HCT116 (cell line): ENCODE measurements around the gene RSPH9. TPM values are rescaled to one million over a fixed set of nuclear protein-coding genes. Genes with fewer than 3 reads are reported as not detected.

ENCODE experiments used
- ATAC-seq: fragments of 200-7000 bp; cut with Tn5 transposase; 2 replicates; pipeline ENCODE4 v1.9.1; 2020; ENCODE audit warnings: mild to moderate bottlenecking, moderate library complexity
- BruUV-seq: library from RNA; stranded (reverse); fragments of 400-500 nt; replicated peaks from 2 replicates; lab custom pipeline; 2021; lab: Mats Ljungman, UMichigan
- CTCF ChIA-PET: fragments of 300-600 bp; sonication (Branson Sonifier 250); formaldehyde crosslinking; loops from one replicate; lab custom pipeline; 2021; ENCODE audit warnings: antibody characterized with exemption; lab: Charles Lee
- POLR2A ChIA-PET: fragments of 300-600, 350-600 bp; sonication (Branson Sonifier 250); formaldehyde crosslinking; loops from one replicate; lab custom pipeline; 2021; ENCODE audit warnings: antibody characterized with exemption; lab: Charles Lee
- RAD21 ChIA-PET, 2 experiments: fragments of 300-600 bp; sonication (Branson Sonifier 250); formaldehyde crosslinking; loops; one replicate each; lab custom pipeline; 2023; ENCODE audit warnings: low total read pairs in 2 of 2; ENCODE audit not compliant: uncharacterized antibody in 2 of 2, unreplicated experiment in 2 of 2, low non-redundant PET in 1 of 2; lab: Charles Lee
- DNase-seq: peaks from one replicate; pipeline ENCODE4 v3.0.0-alpha.2; 2010; ENCODE audit warnings: low read depth, low spot score
- H2AFZ ChIP-seq: fragments of 200-600 bp; shearing (Covaris generic), sonication (generic); 2 replicates; pipeline ENCODE4 v1.6.1; 2017; ENCODE audit warnings: low read depth, mixed run types, mixed read lengths, antibody characterized with exemption, low read length; ENCODE audit not compliant: poor library complexity, severe bottlenecking
- H3K27ac ChIP-seq: 2 replicates; pipeline ENCODE4 v1.5.1; 2012; ENCODE audit warnings: low read depth, low read length
- H3K27me3 ChIP-seq: fragments of 200-600 bp; sonication (generic); 2 replicates; pipeline ENCODE4 v1.6.1; 2016; ENCODE audit warnings: mixed run types, low read length, mixed read lengths; ENCODE audit not compliant: insufficient read depth
- H3K36me3 ChIP-seq, 2 experiments: fragments of 200-500 bp in 1 of 2; fragments of 200-600 bp in 1 of 2; sonication (Bioruptor generic) in 1 of 2; sonication (generic) in 1 of 2; 2 replicates each; pipeline versions ENCODE4 v1.5.1 to v1.6.1; 2014 to 2016; ENCODE audit warnings: low read length in 2 of 2, inconsistent platforms in 1 of 2, mixed read lengths in 1 of 2, mixed run types in 1 of 2; ENCODE audit not compliant: insufficient read depth in 2 of 2, control insufficient read depth in 1 of 2
- H3K4me1 ChIP-seq, 2 experiments: fragments of 200-600 bp in 1 of 2; sonication (generic) in 1 of 2; 2 replicates each; pipeline versions ENCODE4 v1.5.1 to v1.6.1; 2012 to 2017; ENCODE audit warnings: low read length in 2 of 2, inconsistent platforms in 1 of 2, mild to moderate bottlenecking in 1 of 2, mixed read lengths in 1 of 2, mixed run types in 1 of 2, moderate library complexity in 1 of 2; ENCODE audit not compliant: insufficient read depth in 2 of 2, control insufficient read depth in 1 of 2
- H3K4me2 ChIP-seq: fragments of 200-600 bp; sonication (generic); 2 replicates; pipeline ENCODE4 v1.6.1; 2017; ENCODE audit warnings: mixed run types, low read length, mixed read lengths
- H3K4me3 ChIP-seq, 2 experiments: fragments of 200-600 bp in 1 of 2; sonication (generic) in 1 of 2; replicated peaks in 1 of 2; 2 replicates each; pipeline ENCODE4 v1.5.1; 2011 to 2016; ENCODE audit warnings: low read length in 2 of 2, control low read depth in 1 of 2, low read depth in 1 of 2, mild to moderate bottlenecking in 1 of 2, mixed read lengths in 1 of 2, mixed run types in 1 of 2
- H3K79me2 ChIP-seq: fragments of 200-600 bp; sonication (generic); 2 replicates; pipeline ENCODE4 v1.6.1; 2017; ENCODE audit warnings: mild to moderate bottlenecking, mixed run types, low read length, moderate library complexity, mixed read lengths; ENCODE audit not compliant: insufficient read depth
- H3K9ac ChIP-seq: fragments of 200-600 bp; sonication (generic); 2 replicates; pipeline ENCODE4 v1.6.1; 2016; ENCODE audit warnings: low read length, mixed read lengths
- H3K9me2 ChIP-seq: fragments of 200-600 bp; sonication (generic), shearing (Covaris generic); 2 replicates; pipeline ENCODE4 v1.6.1; 2017; ENCODE audit warnings: mixed run types, mild to moderate bottlenecking, moderate library complexity; ENCODE audit not compliant: insufficient read depth
- H3K9me3 ChIP-seq, 2 experiments: fragments of 200-500 bp in 1 of 2; fragments of 200-600 bp in 1 of 2; sonication (Bioruptor generic) in 1 of 2; sonication (generic) in 1 of 2; 2 replicates each; pipeline ENCODE4 v1.6.1; 2014 to 2017; ENCODE audit warnings: low read length in 2 of 2, mixed read lengths in 2 of 2, inconsistent platforms in 1 of 2, low read depth in 1 of 2, mild to moderate bottlenecking in 1 of 2, mixed run types in 1 of 2, moderate library complexity in 1 of 2; ENCODE audit not compliant: control insufficient read depth in 1 of 2, insufficient read depth in 1 of 2
- H4K20me1 ChIP-seq: fragments of 200-600 bp; sonication (generic), shearing (Covaris generic); 2 replicates; pipeline ENCODE4 v1.6.1; 2017; ENCODE audit warnings: mixed run types, mild to moderate bottlenecking, moderate library complexity; ENCODE audit not compliant: insufficient read depth
- CBX3 ChIP-seq: IDR thresholded peaks from 2 replicates; pipeline ENCODE4 v1.6.1; 2012; ENCODE audit warnings: low read depth
- JUND ChIP-seq: IDR thresholded peaks from 2 replicates; pipeline ENCODE4 v1.6.1; 2012
- POLR2AphosphoS5 ChIP-seq: IDR thresholded peaks from 2 replicates; pipeline ENCODE4 v1.6.1; 2011; ENCODE audit warnings: mild to moderate bottlenecking, low read depth, low read length, moderate library complexity
- intact Hi-C: fragments of 100-400 bp; cut with micrococcal nuclease; formaldehyde crosslinking; loops from 2 replicates; pipeline ENCODE4 v1.10.0; 2022
- total RNA-seq: library from RNA; stranded (reverse); gene quantifications from one replicate; pipeline ENCODE4 v1.2.1, GENCODE V29; 2021; ENCODE audit not compliant: unreplicated experiment
- TF ChIP-seq, protein P1 (sequence below), 3 experiments: fragments of 200-600 bp in 1 of 3; sonication (generic) in 1 of 3; IDR thresholded peaks in 2 of 3; conservative IDR thresholded peaks in 1 of 3; 2 replicates each; pipeline ENCODE4 v1.5.1; 2012 to 2017; ENCODE audit warnings: low read depth in 2 of 3, low read length in 2 of 3, antibody characterized with exemption in 1 of 3, borderline replicate concordance in 1 of 3, control low read depth in 1 of 3, mild to moderate bottlenecking in 1 of 3, mixed read lengths in 1 of 3, mixed run types in 1 of 3, moderate library complexity in 1 of 3; ENCODE audit not compliant: insufficient read depth in 1 of 3
- TF ChIP-seq, protein P2 (sequence below): IDR thresholded peaks from 2 replicates; pipeline ENCODE4 v1.6.1; 2012; ENCODE audit warnings: low read depth

Gene RSPH9
- total RNA-seq, 1 experiment from 2014 or later: not detected

DNA sequence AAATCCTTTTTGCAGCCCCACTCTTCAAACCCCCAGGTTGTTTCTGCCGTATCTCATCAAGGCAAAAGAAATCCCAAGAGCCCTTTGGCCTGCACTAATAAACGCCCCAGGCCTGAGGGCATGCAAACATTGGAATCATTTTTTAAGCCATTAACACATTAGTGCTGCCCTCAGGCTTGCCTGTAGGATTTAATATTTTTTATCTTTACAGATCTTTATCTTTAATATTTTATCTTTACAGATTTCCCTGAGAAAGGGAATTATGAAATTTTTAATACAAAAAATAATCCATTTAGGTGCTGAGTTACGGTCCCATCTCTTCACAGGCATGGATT lies 30.5 kb upstream of the RSPH9 start:
- DNase-seq (no peak), ATAC-seq (no peak)
- Histone ChIP-seq H3K9ac (no peak overlapping the region), H3K79me2 (no peaks in the 10 kb centered on the region), H3K9me3 (no peaks in the 10 kb centered on the region), H3K27me3 (no peaks in the 10 kb centered on the region), H4K20me1 (no peaks in the 10 kb centered on the region), H3K4me1 (no peaks in the 10 kb centered on the region), H2AFZ (no peak overlapping the region), H3K4me3 (no peak overlapping the region), H3K9me2 (no peaks in the 10 kb centered on the region), H3K4me2 (no peak overlapping the region), H3K27ac (no peak overlapping the region), H3K36me3 (peaks cover 15 to 23% of the 10 kb centered on the region in 2 experiments; a peak in 3 of 4 replicates)
- no TSS peak for BruUV-seq
- intact Hi-C loops: no loop called here
- ChIA-PET RAD21 (no interaction called here), CTCF (no interaction called here), POLR2A (interaction anchor here (2.5 kb wide), 1 partner anchor 13 kb away, joined by 7 read pairs; no protein-coding TSS in a partner anchor)
- TF ChIP-seq POLR2AphosphoS5: no peak
- TF ChIP-seq, protein P1, sequence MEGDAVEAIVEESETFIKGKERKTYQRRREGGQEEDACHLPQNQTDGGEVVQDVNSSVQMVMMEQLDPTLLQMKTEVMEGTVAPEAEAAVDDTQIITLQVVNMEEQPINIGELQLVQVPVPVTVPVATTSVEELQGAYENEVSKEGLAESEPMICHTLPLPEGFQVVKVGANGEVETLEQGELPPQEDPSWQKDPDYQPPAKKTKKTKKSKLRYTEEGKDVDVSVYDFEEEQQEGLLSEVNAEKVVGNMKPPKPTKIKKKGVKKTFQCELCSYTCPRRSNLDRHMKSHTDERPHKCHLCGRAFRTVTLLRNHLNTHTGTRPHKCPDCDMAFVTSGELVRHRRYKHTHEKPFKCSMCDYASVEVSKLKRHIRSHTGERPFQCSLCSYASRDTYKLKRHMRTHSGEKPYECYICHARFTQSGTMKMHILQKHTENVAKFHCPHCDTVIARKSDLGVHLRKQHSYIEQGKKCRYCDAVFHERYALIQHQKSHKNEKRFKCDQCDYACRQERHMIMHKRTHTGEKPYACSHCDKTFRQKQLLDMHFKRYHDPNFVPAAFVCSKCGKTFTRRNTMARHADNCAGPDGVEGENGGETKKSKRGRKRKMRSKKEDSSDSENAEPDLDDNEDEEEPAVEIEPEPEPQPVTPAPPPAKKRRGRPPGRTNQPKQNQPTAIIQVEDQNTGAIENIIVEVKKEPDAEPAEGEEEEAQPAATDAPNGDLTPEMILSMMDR (IDR thresholded peaks at IDR 0.05 in 2 of 3, conservative IDR thresholded peaks at IDR 0.05 in 1 of 3; ENCODE audit: borderline replicate concordance in 1 of 3, insufficient read depth in 1 of 3, low read depth in 2 of 3, low read length in 2 of 3): no peak
- no peak for TF ChIP-seq CBX3
- TF ChIP-seq JUND: no peak
- TF ChIP-seq, protein P2, sequence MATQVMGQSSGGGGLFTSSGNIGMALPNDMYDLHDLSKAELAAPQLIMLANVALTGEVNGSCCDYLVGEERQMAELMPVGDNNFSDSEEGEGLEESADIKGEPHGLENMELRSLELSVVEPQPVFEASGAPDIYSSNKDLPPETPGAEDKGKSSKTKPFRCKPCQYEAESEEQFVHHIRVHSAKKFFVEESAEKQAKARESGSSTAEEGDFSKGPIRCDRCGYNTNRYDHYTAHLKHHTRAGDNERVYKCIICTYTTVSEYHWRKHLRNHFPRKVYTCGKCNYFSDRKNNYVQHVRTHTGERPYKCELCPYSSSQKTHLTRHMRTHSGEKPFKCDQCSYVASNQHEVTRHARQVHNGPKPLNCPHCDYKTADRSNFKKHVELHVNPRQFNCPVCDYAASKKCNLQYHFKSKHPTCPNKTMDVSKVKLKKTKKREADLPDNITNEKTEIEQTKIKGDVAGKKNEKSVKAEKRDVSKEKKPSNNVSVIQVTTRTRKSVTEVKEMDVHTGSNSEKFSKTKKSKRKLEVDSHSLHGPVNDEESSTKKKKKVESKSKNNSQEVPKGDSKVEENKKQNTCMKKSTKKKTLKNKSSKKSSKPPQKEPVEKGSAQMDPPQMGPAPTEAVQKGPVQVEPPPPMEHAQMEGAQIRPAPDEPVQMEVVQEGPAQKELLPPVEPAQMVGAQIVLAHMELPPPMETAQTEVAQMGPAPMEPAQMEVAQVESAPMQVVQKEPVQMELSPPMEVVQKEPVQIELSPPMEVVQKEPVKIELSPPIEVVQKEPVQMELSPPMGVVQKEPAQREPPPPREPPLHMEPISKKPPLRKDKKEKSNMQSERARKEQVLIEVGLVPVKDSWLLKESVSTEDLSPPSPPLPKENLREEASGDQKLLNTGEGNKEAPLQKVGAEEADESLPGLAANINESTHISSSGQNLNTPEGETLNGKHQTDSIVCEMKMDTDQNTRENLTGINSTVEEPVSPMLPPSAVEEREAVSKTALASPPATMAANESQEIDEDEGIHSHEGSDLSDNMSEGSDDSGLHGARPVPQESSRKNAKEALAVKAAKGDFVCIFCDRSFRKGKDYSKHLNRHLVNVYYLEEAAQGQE: no peak
